ENCODE measurements around the gene NKAIN2. TPM values are rescaled to one million over a fixed set of nuclear protein-coding genes. Genes with fewer than 3 reads are reported as not detected.
"Not testable (repeated sequence)": the region's sequence is repeated elsewhere in the genome, so short reads cannot be mapped to it uniquely, and the experiment has no call there.

Gene NKAIN2
- total RNA-seq, 4 donors from 2014 or later: 0.11 to 1.0 (median 0.94) TPM; not detected in 1

DNA sequence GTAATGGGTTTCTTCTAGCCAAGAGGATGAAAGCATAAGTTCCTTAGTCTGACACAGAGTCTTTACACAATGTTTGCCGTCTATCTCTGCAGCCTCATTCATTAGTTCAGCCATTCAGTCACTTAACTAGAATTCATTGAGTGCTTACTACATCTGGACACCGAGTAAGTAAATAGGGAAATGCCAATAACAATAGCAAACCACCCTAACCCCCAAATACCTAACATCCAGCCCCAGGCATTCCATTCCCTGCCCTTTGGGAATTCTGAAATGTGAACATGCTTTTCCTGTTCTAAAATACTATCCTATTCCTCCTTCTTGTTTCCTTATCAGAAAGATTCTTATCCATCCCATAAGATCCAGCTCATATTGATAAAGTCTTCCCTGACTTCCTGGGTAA is 881.0 kb downstream of the NKAIN2 start:
- Histone ChIP-seq H3K27me3 (no peaks in the 10 kb centered on the region), H3K36me3 (no peaks in the 10 kb centered on the region), H3K27ac (no peak overlapping the region), H3K4me3 (replicated peaks in 1 of 3) (no peak overlapping the region), H3K9me3 (no peaks in the 10 kb centered on the region), H3K4me1 (no peaks in the 10 kb centered on the region)
- intact Hi-C loops (cut with DNase I): no loop called here
- WGBS, 2 donors: 74 to 93% methylated on average over 2 of the region's 2 CpGs
- no peak for DNase-seq
- no peak for TF ChIP-seq POLR2A (IDR thresholded peaks at IDR 0.05)
- TF ChIP-seq, protein P1, sequence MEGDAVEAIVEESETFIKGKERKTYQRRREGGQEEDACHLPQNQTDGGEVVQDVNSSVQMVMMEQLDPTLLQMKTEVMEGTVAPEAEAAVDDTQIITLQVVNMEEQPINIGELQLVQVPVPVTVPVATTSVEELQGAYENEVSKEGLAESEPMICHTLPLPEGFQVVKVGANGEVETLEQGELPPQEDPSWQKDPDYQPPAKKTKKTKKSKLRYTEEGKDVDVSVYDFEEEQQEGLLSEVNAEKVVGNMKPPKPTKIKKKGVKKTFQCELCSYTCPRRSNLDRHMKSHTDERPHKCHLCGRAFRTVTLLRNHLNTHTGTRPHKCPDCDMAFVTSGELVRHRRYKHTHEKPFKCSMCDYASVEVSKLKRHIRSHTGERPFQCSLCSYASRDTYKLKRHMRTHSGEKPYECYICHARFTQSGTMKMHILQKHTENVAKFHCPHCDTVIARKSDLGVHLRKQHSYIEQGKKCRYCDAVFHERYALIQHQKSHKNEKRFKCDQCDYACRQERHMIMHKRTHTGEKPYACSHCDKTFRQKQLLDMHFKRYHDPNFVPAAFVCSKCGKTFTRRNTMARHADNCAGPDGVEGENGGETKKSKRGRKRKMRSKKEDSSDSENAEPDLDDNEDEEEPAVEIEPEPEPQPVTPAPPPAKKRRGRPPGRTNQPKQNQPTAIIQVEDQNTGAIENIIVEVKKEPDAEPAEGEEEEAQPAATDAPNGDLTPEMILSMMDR (IDR thresholded peaks at IDR 0.05): no peak

- DNase-seq: no peak
- TF ChIP-seq, protein P1 (IDR thresholded peaks at IDR 0.05): no peak
- no peak for TF ChIP-seq POLR2A (IDR thresholded peaks at IDR 0.05)
- intact Hi-C loops (cut with DNase I): no loop called here
- Histone ChIP-seq H3K27ac (no peak overlapping the region), H3K9me3 (no peaks in the 10 kb centered on the region), H3K4me1 (no peaks in the 10 kb centered on the region), H3K36me3 (no peaks in the 10 kb centered on the region), H3K4me3 (replicated peaks in 1 of 3) (no peak overlapping the region), H3K27me3 (no peaks in the 10 kb centered on the region)
Observed at GRCh38 chr6:124688369-124688768, 884.7 kb downstream of the NKAIN2 start.

GRCh38 chr6:124694139-124694705 is 890.6 kb downstream of the NKAIN2 start:
- no peaks in the 10 kb centered on the region for H3K4me1 ChIP-seq
- no peaks in the 10 kb centered on the region for H3K27me3 ChIP-seq
- no peaks in the 10 kb centered on the region for H3K36me3 ChIP-seq
- intact Hi-C loops (cut with DNase I): no loop called here
- H3K4me3 ChIP-seq (replicated peaks in 1 of 3): no peak overlapping the region
- WGBS, 2 donors: 73 to 77% methylated on average over 4 of the region's 4 CpGs
- H3K9me3 ChIP-seq: no peaks in the 10 kb centered on the region
- DNase-seq: no peak
- TF ChIP-seq, protein P1 (IDR thresholded peaks at IDR 0.05): no peak
- no peak for TF ChIP-seq POLR2A (IDR thresholded peaks at IDR 0.05)
- no peak overlapping the region for H3K27ac ChIP-seq

DNA sequence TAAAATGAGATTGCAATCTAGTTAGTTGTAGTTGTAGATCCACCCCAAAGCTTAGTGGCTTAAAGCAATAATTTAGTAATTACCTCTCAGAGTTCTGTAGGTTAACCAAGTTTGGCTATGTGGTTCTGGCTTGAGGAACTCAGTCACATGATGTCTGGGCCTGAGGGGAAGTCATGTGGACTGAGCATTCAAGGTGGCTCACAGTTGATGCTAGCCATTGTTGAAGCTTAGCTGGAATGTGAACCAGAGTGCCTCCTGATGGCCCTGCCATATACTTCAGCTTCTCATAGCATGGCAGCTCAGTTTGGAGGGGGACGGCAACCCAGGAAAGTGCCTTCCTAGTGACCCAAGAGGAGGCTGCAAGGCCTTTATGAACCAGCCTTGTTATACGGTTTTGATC is 895.4 kb downstream of the NKAIN2 start:
- Histone ChIP-seq H3K9me3 (no peaks in the 10 kb centered on the region), H3K27me3 (no peaks in the 10 kb centered on the region), H3K36me3 (no peaks in the 10 kb centered on the region), H3K4me1 (no peaks in the 10 kb centered on the region), H3K4me3 (replicated peaks in 1 of 3) (no peak overlapping the region), H3K27ac (no peak overlapping the region)
- intact Hi-C loops (cut with DNase I): no loop called here
- TF ChIP-seq POLR2A (IDR thresholded peaks at IDR 0.05): no peak
- TF ChIP-seq, protein P1 (IDR thresholded peaks at IDR 0.05): no peak
- WGBS, 2 donors: 91 to 100% methylated on average over 2 of the region's 2 CpGs
- DNase-seq: no peak

GRCh38 chr6:124703541-124703940 is 899.9 kb downstream of the NKAIN2 start:
- Histone ChIP-seq H3K4me1 (no peaks in the 10 kb centered on the region), H3K4me3 (replicated peaks in 1 of 3) (no peak overlapping the region), H3K27me3 (no peaks in the 10 kb centered on the region), H3K27ac (no peak overlapping the region), H3K9me3 (no peaks in the 10 kb centered on the region), H3K36me3 (no peaks in the 10 kb centered on the region)
- WGBS, 2 donors: 80 to 83% methylated on average over 2 of the region's 2 CpGs
- no peak for TF ChIP-seq POLR2A (IDR thresholded peaks at IDR 0.05)
- TF ChIP-seq, protein P1 (IDR thresholded peaks at IDR 0.05): no peak
- no peak for DNase-seq
- intact Hi-C loops (cut with DNase I): loop anchor here (10.0 kb wide), 1 partner anchor 369 kb away; no protein-coding TSS in a partner anchor

GRCh38 chr6:124712532-124712931 is 908.9 kb downstream of the NKAIN2 start:
- H3K4me3 ChIP-seq (replicated peaks in 1 of 3); H3K36me3 ChIP-seq; H3K9me3 ChIP-seq; H3K27ac ChIP-seq; intact Hi-C loops (cut with DNase I); DNase-seq; H3K27me3 ChIP-seq; H3K4me1 ChIP-seq: not testable (repeated sequence)
- WGBS, 2 donors: 91 to 97% methylated on average over 15 to 17 of the region's 17 CpGs

All from thyroid gland (tissue), 4 donors.